GM18498 (cell line): ENCODE results near the gene EP400.
"Not testable (repeated sequence)": the region's sequence is repeated elsewhere in the genome, so short reads cannot be mapped to it uniquely, and the experiment has no call there.

Experiments
- ATAC-seq: cut with Tn5 transposase; IDR thresholded peaks from one replicate; pipeline ENCODE4 v1.9.1; 2021; ENCODE audit warnings: mild to moderate bottlenecking, moderate library complexity; ENCODE audit not compliant: unreplicated experiment

Gene EP400

DNA sequence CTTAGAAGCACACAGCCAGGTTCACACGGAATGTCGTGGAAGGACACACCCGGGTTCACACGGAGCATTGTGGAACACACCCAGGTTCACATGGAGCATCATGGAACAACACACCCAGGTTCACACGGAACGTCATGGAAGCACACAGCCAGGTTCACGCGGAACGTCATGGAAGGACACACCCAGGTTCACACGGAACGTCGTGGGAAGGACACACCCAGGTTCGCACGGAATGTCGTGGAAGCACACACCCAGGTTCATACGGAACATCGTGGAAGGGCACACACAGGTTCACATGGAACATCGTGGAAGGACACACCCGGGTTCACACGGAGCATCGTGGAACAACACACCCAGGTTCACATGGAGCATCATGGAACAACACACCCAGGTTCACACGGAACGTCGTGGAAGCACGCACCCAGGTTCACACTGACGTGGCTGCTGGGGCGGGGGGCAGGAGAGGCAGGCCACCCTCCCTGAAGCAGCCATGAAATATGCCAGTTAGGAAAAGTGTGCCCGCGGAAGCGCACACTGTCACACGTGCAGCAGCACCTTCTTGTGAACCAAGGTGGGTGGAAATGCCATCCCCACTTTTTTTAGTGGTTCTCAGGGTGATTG, 86.4 kb downstream of the EP400 start:
- no peak for ATAC-seq

DNA sequence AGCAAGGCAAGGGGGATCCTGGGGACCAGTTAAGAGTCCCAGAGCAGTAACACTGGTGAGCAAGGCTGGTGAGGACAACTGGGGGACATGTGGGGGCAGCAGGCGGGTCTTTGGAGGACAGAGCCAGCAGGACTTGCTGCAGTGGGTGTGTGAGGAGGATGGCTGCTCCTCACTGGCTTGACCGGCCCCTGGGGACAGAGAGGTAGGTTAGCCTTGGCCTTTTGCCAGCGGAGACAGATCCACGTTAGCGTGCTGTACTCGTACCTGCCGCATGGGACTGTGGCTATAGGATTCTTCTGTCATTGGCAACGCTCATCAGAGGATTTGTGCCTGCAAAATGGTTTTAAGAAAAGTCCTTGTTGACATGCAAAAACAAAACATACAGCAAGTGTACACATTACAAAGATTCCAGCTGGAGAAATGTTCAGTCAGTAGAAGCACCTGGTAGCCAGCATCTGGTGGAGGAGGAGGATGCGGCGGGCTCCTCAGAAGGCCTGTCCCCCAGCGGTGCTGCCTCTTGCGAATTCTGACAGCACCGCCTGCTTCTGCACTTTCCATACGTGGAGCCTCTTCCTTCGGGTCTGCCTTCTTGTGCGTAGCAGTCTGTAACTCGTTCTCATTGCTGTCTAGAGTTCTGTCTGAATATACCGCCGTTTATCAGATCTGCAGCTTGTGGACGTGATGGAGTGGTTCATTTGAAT, 91.3 kb downstream of the EP400 start:
- no peak for ATAC-seq

DNA sequence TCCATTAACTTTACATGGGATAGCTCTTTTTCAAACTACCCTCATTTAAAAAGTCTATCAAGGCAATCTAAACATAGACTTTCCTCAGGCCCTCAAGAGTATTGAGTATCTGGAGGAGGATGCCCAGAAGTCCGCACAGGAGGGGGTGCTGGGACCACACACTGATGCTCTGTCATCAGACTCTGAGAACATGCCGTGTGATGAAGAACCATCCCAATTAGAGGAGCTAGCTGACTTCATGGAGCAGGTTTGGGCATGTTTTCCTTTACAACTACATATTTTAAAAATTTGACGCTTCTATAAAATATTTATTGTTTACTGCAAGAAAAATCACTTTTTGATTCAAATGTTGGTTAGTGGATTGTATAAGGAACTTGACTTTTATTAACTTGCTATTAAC, 93.5 kb downstream of the EP400 start:
- ATAC-seq: no peak

DNA sequence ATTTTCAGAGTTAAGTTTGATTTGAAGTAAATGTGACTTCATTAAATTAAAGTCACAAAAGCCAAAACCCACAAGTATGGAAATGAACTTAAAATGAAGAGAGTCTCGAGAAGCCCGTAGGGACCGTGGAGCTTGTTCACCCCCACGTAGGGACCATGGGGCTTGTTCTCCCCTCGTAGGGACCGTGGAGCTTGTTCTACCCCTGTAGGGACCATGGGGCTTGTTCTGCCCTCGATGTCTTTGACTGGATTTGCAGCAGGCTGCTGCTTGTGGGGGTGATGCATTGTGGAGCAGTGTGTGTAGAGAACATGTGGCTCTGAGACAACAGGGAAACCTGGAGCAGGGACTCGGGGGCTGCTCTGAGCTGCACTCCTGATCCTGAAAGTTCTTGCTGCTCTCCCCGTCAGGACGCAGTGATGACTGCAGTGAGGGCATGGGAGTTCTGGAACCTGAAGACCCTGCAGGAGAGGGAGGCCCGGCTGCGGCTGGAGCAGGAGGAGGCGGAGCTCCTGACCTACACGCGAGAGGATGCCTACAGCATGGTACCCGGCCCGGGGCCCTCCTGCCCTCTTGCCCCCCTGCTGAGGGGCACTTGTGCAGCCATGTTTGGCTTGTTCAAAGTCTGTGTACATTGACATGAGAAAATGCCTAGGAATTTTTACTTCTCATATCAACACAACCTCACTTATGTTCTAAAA, 94.2 kb downstream of the EP400 start:
- no peak for ATAC-seq

DNA sequence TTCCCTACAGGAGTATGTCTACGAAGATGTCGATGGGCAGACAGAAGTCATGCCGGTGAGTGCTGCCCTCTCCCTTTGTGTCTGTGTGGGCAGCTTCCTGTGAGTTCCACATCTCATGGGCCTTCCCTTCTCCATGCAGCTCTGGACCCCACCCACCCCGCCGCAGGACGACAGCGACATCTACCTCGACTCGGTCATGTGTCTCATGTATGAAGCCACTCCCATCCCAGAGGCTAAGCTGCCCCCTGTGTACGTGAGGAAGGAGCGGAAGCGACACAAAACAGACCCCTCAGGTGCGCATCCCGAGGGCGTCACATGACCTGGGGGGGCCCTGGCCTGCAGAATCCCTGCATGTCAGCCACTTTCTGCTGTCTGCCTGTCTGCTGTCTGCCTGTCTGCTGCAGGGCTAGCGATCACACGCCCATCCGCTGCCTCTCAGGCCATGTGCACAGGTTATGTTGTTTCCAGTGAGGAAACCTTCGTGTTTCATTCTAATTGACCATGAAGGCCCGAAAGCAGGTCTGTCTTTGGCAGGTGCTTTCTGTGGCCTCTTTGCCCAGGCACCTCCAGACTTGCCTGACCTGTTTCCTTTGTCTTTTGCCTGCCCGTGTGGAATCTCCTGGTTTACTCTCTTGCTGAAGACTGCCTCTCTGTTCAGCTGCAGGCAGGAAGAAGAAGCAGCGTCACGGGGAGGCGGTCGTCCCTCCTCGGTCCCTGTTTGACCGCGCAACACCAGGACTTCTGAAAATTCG, 95.1 kb downstream of the EP400 start:
- no peak for ATAC-seq

DNA sequence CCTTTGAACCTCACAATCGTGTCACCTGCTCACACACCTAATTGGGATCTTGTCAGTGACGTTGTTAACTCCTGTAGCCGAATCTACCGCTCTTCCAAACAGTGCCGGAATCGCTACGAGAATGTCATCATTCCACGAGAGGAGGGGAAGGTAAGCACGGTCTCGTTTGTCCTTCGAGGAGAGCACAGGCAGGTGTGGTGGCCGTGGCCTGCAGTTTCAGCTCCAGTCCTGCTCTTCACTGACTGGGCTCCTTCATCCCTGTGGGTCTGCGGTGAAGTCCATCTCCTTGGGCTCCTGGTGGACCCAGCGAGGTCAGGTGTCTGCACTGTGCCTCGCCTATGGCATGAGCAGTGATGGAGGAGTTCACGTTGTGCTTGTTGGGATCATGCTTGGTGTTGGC, 96.0 kb downstream of the EP400 start:
- ATAC-seq: no peak

DNA sequence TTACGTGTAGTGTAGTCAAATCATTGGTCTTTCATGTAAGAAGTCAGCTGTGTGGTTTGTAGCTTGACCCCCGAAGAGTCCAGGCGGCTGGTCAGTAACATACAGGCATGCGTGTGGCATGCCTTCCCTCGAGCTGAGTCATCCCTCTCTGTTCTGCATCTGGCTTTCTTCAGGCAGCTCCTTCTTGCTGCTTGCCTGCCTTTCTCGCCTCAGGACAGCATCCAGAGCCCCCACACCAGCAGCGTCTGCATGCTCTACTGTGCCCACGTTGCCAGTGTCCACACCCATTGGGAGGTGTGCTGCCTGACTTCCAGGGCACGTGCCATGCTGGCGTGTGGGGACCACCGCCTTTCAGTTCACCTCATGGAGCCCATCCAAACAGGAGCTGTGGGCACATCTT, 96.8 kb downstream of the EP400 start:
- ATAC-seq: no peak

DNA sequence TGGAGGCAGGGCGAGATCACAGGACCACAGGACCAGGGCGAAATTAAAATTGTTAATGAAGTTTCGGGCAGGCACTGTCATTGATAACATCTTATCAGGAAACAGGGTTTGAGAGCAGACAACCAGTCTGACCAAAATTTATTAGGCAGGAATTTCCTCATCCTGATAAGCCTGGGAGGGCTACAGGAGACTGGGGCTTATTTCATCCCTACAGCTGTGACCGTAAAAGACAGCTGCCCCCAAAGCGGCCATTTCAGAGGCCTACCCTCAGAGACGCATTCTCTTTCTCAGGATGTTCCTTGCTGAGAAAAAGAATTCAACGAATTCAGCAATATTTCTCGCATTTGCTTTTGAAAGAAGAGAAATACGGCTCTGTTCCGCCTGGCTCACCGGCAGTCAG, 97.9 kb downstream of the EP400 start:
- not testable (repeated sequence) for ATAC-seq

DNA sequence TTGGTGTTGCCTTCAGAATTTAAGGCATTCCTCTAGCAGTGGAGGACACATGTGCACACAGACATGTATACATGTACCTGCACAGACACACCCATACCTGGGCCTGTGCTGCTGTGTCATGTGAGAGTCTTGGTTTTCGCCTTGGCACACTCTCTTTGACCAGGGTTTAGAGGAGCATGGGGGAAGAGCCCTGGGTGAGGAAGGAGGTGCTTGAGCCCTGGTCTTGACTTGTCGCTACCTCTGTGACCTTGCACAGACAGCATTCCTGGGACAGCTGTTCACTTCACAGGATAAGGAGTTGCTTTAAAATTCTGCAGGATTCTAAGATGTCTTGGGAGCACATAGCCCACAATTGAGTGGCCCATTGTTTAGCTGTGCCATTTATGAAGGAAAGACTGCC, 99.7 kb downstream of the EP400 start:
- ATAC-seq: no peak

DNA sequence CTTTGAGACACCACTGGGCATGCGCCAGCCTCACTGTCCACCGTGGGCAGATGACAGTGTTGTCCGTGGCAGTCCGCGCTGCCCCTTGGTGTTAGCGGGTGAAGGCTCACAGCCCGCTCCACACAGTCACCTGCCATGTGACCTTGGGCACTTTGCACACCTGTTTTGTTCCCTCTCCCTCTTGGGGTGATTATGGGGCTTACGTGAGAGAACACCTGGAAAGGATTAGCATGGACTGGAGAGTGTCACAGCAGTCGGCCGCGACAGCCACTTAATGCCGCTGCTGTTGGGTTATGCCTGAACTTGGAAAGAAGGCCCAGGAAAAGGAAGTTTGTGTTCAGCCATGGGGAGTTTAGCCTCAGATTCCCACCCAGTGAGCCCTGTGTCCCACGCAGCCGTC, 100.1 kb downstream of the EP400 start:
- no peak for ATAC-seq

DNA sequence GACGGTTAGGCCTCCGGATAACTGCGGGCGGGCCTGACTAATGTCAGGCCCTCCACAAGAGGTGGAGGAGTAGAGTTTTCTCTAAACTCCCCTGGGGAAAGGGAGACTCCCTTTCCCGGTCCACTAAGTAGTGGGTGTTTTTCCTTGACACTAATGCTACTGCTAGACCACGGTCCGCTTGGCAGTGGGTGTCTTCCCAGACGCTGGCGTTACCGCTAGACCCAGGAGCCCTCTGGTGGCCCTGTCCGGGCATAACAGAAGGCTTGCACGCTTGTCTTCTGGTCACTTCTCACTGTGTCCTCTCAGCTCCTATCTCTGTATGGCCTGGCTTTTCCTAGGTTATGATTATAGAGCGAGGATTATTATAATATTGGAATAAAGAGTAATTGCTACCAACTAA, 102.0 kb downstream of the EP400 start:
- not testable (repeated sequence) for ATAC-seq

DNA sequence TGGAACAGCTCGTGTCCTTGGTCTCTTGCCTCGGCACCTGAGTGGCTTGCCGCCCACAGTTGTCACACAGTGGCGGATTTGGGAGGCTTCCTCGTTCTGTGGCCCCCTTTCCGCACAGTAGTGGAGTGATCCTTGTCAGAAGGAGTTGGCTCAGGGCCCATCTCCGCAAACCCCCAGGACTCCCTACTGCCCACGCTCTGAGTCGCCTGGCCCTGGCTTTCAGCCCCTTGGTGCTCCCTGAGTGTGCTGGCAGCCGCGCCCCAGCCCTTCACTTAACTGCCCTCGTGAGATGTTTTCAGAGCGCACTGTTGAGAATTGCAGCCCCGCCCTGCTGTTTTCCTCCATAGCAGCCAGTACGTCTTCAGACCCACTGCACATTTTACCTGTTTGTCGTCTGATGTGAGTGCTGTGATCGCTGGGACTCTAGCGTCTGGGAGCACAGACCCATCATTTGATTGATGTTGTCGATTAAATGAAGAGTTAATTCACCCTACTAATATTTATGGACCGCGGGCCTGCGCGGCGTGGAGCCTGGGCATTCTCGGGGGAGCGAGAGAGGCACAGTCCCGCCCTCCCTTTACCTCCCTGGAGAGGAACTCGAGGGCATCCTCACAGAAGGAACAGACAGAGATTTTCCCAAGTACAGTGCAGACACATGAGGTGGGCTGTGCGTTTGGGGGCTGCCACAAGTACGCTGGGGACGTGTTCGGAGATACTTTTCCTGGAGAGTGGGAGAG, 102.6 kb downstream of the EP400 start:
- no peak for ATAC-seq

DNA sequence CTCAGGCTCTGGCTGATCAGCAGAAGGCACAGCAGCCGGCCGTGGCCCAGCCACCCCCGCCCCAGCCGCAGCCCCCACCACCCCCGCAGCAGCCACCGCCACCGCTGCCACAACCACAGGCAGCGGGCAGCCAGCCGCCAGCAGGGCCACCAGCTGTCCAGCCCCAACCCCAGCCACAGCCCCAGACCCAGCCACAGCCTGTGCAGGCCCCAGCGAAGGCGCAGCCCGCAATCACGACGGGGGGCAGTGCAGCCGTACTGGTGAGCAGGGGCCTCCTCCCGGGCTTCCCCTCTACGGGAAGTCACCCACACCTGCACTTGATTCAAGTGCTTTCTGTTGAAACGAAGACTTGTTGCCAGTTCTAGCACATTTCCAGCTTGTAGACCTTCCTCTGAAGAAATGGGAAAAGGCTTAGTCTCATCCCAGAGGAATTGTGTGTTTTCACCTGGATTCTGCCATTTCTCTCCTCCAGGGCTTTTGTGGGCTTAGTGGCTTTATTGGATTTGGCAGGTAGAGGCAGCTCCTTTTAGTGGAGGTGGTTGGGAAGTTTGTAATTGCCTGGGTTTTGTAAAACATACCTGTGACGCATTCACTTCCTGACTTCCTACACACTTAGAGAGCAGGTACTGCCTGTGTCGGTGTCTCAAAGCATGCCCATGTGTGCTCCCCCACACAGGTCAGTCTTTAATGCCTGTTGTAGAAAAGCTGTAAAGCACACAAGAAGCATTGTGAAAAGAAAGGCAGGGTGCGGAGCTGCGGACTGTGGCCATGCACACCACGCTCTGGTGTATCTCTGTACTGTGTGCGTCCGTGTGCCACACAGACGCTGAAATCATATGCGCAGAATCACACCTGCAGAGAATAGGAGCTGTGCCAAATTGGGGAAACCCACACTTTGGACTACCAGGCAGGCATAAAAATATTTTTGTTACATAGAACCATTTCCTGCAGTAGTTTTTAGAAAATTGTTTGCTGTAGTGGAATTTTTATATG, 103.9 kb downstream of the EP400 start:
- ATAC-seq: no peak

DNA sequence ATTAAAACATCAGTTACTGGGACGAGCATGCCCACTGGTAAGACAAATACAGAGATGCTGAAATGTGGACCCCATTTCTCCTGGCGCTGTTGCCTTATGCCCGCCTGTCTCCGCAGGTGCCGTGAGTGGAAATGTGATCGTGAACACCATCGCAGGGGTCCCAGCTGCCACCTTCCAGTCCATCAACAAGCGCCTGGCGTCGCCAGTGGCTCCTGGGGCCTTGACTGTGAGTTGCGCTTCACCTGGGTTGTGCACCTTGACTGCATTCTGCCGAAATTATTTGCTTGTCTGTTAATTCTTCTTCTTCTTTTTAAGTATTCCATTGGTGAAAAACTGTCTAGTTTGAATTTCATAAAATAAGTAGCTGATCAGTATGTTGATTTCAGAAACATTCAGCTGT, 105.2 kb downstream of the EP400 start:
- ATAC-seq: no peak

DNA sequence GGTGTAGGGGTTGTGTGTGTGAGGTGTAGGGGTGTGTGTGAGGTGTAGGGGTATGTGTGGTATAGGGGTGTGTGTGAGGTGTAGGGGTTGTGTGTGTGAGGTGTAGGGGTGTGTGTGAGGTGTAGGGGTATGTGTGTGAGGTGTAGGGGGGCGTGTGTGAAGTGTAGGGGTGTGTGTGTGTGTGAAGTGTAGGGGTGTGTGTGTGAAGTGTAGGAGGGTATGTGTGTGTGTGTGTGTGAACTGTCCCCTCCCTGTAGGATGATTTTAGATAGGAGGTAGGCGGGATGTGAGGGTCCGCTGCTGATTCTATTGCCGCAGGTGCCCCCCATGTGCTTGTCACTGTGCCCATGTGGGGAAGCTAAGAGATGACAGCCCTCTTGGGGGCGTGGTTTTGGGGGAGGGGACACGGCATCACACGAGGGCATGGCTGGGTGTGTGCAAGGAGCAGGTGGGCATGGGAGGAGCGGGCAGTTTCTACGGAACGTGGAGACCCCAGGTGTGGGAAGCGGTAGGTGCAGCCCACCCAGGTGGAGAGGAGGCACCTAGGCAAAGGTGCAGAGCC, 105.9 kb downstream of the EP400 start:
- ATAC-seq: no peak

DNA sequence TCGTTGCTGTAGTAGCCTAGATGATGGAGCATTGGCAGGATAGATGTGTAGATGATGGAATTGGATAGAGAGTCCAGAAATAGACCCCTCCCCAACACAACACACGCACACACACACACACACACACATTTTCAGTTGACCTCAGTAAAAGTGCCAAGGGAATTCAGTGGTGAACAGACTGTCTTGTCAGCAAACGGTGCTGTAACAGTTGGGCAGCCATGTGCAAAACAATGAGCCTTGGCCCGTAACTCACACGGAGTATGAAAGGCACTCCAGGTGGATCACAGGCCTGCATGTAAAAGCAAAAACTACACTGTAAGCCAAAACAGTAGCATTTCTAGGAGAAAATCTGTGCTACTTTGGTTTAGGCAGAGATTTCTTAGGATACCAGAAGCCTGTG, 106.6 kb downstream of the EP400 start:
- no peak for ATAC-seq

DNA sequence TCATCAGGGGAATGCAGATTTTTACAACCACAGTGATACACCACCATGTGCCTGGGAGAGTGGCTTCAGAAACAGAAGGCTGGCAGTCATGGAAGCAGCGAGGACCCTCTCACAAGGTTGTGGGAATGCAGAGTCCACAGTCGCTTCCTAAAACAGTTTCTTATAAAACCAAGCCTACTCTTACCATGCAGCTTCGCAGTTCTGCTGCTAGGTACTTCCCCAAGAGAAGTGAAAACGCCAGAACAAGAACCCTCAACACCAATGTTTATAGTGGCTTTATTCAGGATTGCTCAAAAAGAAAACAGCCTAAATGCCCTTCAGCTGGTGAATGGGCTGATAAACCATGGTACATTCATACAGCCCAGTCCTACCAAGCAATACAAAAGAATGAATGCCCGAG, 107.2 kb downstream of the EP400 start:
- ATAC-seq: no peak

DNA sequence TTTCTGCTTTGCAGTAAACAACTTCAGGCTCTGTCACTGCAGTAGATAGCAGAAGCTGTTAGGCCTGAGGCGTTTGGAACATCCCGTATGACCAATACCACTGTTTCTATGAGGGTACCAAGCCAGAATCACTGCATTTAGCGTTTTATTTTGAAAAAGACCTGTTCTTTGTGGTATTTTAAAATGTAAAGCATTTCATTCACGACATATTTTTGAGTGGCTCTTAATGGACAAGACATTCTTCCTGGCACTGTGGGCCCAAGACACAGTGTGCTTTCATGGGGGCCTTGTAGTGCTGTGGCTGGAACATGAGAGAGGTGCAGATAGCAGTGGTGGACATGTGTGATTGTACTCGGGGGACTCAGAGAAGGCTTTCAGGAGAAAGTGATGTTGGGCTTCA, 107.9 kb downstream of the EP400 start:
- ATAC-seq: no peak

DNA sequence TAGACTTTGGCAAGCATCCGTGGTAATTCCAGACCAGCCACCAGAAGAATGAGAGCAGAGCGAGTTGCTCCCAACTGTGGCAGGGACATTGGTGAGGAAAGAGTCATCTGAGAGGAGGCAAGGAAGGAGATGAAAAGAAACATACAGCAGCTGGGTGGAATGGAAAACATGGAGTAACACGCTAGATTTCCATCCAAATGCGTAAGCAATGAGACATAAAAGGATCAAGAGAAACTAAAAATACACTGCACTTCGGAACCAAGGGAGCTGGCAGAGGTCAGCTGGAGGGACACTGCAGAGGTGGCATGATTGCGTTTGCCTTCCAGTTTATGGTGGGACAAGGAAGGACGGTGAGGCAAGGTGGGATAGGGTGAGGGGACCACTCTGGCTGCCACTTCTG, 111.5 kb downstream of the EP400 start:
- no peak for ATAC-seq
